ENCODE results near the gene SINHCAF.

SINHCAF gene

DNA sequence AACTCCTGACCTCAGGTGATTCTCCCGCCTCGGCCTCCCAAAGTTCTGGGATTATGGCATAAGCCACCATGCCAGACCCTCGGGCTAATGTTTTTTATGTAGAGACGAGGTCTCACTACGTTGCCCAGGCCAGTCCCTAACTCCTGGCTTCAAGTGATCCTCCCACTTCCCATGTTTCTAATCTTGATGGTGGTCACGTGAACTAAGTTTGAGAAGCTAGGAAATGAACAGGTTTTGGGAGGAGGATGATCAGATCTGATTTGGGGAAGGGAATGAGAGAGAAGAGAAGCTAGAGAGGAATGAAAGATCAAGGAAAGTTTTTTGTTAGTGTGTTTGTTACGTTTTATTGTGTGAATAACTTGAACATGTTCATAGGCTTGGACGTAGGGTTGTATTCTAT is 17.2 kb upstream of the SINHCAF start:
- H3K27me3 ChIP-seq: no peaks in the 10 kb centered on the region
- no peak for DNase-seq
- H3K4me1 ChIP-seq: peaks cover 0 to 5% (median 0%) of the 10 kb centered on the region in 4 donors
- intact Hi-C loops (cut with DNase I; ENCODE audit: low total_unique reads): no loop called here
- H3K36me3 ChIP-seq: no peaks in the 10 kb centered on the region
- no peak overlapping the region for H3K4me3 ChIP-seq
- H3K27ac ChIP-seq: no peak overlapping the region
- TF ChIP-seq, protein P1, sequence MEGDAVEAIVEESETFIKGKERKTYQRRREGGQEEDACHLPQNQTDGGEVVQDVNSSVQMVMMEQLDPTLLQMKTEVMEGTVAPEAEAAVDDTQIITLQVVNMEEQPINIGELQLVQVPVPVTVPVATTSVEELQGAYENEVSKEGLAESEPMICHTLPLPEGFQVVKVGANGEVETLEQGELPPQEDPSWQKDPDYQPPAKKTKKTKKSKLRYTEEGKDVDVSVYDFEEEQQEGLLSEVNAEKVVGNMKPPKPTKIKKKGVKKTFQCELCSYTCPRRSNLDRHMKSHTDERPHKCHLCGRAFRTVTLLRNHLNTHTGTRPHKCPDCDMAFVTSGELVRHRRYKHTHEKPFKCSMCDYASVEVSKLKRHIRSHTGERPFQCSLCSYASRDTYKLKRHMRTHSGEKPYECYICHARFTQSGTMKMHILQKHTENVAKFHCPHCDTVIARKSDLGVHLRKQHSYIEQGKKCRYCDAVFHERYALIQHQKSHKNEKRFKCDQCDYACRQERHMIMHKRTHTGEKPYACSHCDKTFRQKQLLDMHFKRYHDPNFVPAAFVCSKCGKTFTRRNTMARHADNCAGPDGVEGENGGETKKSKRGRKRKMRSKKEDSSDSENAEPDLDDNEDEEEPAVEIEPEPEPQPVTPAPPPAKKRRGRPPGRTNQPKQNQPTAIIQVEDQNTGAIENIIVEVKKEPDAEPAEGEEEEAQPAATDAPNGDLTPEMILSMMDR (IDR thresholded peaks at IDR 0.05): no peak
- H3K9me3 ChIP-seq: no peaks in the 10 kb centered on the region

DNA sequence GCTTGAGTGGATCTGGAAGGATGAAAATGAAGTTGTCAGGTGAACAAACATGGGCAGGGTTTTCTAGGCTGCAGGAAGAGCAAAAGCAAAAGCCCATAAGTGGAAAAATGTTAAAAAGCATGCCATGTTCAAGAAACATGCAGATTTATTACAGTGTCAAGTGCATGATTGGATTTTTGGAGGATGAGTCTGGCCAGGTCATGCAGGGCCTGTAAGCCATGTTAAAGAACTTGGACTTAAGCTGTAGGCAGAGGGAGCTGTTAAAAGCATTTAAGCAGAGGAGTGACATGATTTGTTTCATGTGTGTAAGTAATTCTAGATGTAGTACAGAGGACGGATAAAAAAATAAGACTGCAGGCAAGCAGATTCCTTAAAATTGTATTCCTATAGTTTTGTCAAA is 16.3 kb upstream of the SINHCAF start:
- TF ChIP-seq, protein P1 (IDR thresholded peaks at IDR 0.05): no peak
- no peak for DNase-seq

DNA sequence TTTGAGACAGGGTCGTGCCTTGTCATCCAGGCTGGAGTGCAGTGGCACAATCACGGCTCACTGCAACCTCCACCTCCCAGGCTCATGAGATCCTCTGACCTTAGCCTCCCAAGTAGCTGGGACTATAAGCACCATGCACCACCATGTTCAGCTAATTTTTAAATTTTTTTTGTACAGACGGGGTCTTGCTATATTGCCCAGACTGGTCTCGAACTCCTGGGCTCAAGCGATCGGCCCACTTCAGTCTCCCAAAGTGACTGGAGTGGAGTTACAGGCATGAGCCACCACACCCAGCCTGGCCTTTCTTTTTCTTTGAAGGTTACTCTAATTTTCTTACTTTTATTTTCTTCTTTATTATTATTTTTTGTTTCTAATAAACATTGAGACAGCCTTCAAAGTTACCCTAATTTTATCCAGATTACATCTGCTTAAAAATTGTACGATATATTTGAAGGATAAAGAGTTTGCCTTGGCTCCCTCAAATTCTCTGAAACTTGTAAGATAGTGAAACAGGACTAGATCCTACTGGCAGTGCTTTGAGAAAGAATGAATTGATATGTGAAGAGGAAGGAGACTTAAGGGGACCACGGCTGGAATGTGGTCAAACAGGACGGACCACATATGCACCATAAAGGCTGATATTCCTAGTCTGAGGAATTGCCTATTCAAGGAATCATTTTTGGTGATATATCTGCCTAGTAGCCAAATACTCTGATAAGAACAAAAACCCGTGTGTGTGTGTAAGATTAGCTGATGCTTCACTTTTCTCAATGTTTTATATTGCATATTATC is 14.1 kb upstream of the SINHCAF start:
- Histone ChIP-seq H3K9me3 (no peaks in the 10 kb centered on the region), H3K4me1 (no peaks in the 10 kb centered on the region), H3K36me3 (no peaks in the 10 kb centered on the region), H3K4me3 (no peak overlapping the region), H3K27ac (no peak overlapping the region), H3K27me3 (no peaks in the 10 kb centered on the region)
- intact Hi-C loops (cut with DNase I; ENCODE audit: low total_unique reads): no loop called here
- TF ChIP-seq, protein P1 (IDR thresholded peaks at IDR 0.05): no peak
- no peak for DNase-seq

More for the DNA sequence above, 16.3 kb upstream of the SINHCAF start:
- intact Hi-C loops (cut with DNase I; ENCODE audit: low total_unique reads): no loop called here
- no peak overlapping the region for H3K4me3 ChIP-seq
- no peaks in the 10 kb centered on the region for H3K27me3 ChIP-seq
- H3K9me3 ChIP-seq: no peaks in the 10 kb centered on the region
- H3K27ac ChIP-seq: no peak overlapping the region
- H3K4me1 ChIP-seq: peaks cover 0 to 5% (median 0%) of the 10 kb centered on the region in 4 donors
- no peaks in the 10 kb centered on the region for H3K36me3 ChIP-seq

DNA sequence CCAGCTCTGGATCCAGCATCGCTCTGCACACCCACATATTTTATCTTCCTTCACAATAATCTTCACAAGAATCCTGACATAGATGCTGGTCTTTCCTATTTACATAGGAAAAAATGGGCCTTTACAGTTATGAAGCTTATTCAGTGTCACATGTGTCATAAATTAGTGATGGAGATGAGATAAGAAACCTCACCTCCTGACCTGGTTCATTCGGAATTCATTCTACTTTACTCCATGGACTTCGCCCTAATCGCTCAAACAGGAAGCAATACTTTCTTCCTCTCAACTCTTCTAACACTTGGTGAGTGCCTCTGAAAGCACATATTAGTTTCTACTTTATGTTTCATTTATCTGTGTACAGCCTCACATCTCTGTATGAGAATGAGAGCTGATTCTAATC is 12.0 kb upstream of the SINHCAF start:
- intact Hi-C loops (cut with DNase I; ENCODE audit: low total_unique reads): no loop called here
- no peak overlapping the region for H3K27ac ChIP-seq
- H3K4me1 ChIP-seq: no peaks in the 10 kb centered on the region
- DNase-seq: no peak
- H3K27me3 ChIP-seq: no peaks in the 10 kb centered on the region
- H3K4me3 ChIP-seq: no peak overlapping the region
- TF ChIP-seq, protein P1 (IDR thresholded peaks at IDR 0.05): no peak
- no peaks in the 10 kb centered on the region for H3K36me3 ChIP-seq
- no peaks in the 10 kb centered on the region for H3K9me3 ChIP-seq

DNA sequence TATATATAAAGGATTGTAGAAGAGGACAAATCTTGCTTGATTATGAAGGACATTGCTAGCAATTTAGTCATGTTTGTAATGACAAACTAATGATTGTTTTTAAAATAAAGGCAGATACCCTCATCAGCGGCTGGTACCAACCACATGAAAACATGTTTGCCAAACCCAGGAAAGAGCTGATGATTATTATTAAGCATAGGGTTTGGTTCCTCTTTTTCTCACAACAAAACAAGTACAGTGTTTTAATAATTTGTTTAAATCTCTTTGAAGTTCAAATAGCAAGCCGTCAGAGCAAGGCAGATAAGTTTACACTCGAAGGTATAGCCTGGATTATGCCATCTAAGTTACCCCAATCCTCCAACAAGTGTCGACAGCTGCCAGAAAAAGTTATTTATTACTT is 5.3 kb upstream of the SINHCAF start:
- no peaks in the 10 kb centered on the region for H3K9me3 ChIP-seq
- H3K27me3 ChIP-seq: no peaks in the 10 kb centered on the region
- H3K4me3 ChIP-seq: no peak overlapping the region
- TF ChIP-seq, protein P1 (IDR thresholded peaks at IDR 0.05): no peak
- H3K27ac ChIP-seq: no peak overlapping the region
- no peaks in the 10 kb centered on the region for H3K4me1 ChIP-seq
- intact Hi-C loops (cut with DNase I; ENCODE audit: low total_unique reads): no loop called here
- DNase-seq: no peak
- H3K36me3 ChIP-seq: no peaks in the 10 kb centered on the region

Measured in tibial artery (tissue), 4 donors.